ENCODE data around the gene CSF2RB. TPM values are rescaled to one million over a fixed set of nuclear protein-coding genes. Genes with fewer than 3 reads are reported as not detected.

Gene CSF2RB
- total RNA-seq, 1 donor from 2014 or later = under 0.01 TPM

DNA sequence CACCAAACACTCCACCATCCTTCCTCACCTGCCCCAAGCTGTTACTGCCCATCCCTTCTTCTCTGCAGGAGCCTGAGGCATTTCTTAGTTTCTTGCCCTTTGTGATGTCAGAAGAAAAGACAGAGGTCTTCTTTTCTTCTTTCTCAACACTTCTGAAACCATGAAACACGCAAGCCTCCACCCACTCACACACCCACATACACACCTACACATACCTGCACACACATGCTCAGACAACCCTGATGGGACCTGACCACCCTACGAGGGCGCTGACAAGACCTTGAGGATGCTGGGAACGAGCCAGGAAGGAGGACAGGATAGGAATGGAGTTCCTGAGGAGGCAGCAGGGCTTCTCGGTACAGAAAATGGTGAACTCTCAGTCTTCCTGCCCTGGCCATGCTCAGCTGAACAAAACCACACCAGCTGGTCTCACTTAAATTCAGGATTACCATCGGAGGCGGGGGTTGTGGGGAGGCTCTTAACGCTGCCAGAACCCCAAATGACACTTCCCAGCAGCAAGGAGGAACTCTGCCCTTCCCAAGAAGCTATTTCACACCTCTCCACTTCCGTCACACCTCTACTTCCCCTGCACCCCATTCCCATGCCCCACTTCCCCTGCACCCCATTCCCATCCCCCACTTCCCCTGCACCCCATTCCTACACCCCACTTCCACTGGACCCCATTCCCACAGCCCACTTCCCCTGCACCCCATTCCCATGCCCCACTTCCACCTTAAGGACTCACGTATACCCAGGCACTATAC is 41.0 kb downstream of the CSF2RB start:
- TF ChIP-seq, protein P1, sequence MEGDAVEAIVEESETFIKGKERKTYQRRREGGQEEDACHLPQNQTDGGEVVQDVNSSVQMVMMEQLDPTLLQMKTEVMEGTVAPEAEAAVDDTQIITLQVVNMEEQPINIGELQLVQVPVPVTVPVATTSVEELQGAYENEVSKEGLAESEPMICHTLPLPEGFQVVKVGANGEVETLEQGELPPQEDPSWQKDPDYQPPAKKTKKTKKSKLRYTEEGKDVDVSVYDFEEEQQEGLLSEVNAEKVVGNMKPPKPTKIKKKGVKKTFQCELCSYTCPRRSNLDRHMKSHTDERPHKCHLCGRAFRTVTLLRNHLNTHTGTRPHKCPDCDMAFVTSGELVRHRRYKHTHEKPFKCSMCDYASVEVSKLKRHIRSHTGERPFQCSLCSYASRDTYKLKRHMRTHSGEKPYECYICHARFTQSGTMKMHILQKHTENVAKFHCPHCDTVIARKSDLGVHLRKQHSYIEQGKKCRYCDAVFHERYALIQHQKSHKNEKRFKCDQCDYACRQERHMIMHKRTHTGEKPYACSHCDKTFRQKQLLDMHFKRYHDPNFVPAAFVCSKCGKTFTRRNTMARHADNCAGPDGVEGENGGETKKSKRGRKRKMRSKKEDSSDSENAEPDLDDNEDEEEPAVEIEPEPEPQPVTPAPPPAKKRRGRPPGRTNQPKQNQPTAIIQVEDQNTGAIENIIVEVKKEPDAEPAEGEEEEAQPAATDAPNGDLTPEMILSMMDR (conservative IDR thresholded peaks at IDR 0.05; ENCODE audit: low read depth, low read length) = no peak
- no peak for DNase-seq (ENCODE audit: low read depth)
- H3K4me3 ChIP-seq (ENCODE audit: low read depth, low read length) = no peak overlapping the region

DNA sequence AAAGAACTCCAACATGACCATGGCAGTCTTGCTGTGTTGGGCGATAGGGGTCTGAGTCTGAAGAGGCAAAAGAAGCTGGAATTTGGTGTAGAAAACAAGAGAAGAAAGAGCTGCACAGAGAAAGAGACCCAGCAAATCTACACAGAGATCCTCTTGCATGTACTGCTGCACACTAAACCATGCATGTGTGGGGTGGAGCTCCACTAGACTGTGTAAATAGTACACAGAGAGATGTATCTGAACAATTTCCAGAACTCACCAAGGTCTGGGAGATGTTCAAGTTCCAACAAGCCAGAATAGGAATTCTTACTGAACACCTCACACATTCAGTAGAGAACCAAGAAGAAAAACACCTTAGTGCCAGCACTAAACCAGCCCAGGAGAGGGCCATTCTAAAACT is 42.3 kb downstream of the CSF2RB start:
- TF ChIP-seq, protein P1 (conservative IDR thresholded peaks at IDR 0.05; ENCODE audit: low read depth, low read length) = no peak
- H3K4me3 ChIP-seq (ENCODE audit: low read depth, low read length) = no peak overlapping the region
- no peak for DNase-seq (ENCODE audit: low read depth)

DNA sequence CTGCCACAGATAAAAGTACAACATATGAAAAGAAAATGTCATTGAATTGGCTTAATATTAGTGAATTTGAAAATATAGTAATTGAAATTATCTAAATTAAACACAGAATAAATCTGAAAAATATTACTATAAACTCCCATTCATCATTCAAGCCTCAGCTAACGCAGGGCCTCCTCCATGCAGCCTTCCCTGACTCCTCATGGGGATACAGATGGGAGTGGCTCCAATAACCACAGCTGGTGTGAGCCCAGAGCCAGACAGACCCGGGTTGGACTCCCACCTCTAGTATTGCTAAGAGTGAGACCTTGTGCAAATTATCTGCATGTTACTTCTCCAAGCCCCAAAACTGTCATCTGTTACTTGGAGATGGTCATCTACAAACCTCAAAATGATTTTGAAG is 44.9 kb downstream of the CSF2RB start:
- TF ChIP-seq, protein P1 (conservative IDR thresholded peaks at IDR 0.05; ENCODE audit: low read depth, low read length) = no peak
- no peak overlapping the region for H3K4me3 ChIP-seq (ENCODE audit: low read depth, low read length)
- no peak for DNase-seq (ENCODE audit: low read depth)

DNA sequence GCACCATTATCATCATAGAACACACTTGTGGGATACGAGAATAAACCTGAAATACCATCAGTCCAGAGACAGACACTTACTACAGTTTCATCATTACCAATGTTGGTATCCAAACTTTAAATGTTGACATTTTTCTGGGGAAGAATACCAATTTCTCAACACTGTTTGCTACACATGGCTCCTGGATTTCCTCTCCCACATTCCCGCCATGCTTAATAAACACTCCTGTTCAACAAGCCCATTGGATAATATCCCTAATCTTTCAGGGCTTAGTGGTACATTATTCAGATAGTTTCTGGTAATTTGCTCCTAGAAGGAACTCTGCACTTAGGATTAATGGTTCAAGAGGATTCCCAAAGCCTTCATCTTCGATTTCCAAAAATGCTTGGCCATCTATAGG is 48.2 kb downstream of the CSF2RB start:
- no peak overlapping the region for H3K4me3 ChIP-seq (ENCODE audit: low read depth, low read length)
- TF ChIP-seq, protein P1 (conservative IDR thresholded peaks at IDR 0.05; ENCODE audit: low read depth, low read length) = no peak
- no peak for DNase-seq (ENCODE audit: low read depth)

DNA sequence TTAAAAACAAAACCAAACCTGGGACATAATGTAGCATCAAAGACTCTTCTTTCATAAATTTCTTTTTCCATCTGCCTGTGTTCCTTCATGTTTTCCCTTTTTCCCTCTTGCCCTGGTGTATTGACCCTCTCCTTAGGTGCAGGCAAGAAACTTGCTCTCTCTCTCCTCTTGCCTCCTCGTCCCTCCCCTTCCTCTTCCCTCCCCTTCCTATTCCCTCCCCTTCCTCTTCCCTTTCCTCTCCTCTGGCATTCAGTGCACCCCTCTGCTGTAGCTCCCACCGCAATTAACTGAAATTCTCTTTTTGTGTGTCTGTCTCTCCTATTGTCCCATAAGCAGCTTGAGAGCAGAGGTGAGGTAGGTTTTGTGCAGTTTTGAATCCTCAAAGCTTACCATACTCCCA is 49.9 kb downstream of the CSF2RB start:
- TF ChIP-seq, protein P1 (conservative IDR thresholded peaks at IDR 0.05; ENCODE audit: low read depth, low read length) = no peak
- DNase-seq (ENCODE audit: low read depth) = no peak
- no peak overlapping the region for H3K4me3 ChIP-seq (ENCODE audit: low read depth, low read length)

DNA sequence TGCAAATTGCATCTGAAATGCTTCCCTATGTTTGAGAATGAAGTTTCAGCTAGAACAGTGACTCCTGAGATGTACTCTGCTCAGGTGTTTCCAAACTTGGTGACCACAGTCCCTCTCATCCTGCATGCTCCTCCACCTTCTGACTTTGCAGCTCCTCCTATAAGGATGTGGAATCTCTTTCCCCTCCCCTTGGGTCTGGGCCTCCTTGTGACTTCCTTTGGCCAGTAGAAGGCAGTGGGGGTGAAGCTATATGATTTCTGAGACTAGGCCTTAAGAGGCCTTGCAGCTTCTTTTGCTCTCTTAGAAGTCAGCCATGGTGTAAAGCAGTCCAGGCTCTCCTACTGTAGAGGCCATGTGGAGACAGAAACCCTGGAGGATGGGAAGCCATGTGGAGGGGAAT is 50.7 kb downstream of the CSF2RB start:
- no peak for DNase-seq (ENCODE audit: low read depth)
- TF ChIP-seq, protein P1 (conservative IDR thresholded peaks at IDR 0.05; ENCODE audit: low read depth, low read length) = no peak
- no peak overlapping the region for H3K4me3 ChIP-seq (ENCODE audit: low read depth, low read length)

DNA sequence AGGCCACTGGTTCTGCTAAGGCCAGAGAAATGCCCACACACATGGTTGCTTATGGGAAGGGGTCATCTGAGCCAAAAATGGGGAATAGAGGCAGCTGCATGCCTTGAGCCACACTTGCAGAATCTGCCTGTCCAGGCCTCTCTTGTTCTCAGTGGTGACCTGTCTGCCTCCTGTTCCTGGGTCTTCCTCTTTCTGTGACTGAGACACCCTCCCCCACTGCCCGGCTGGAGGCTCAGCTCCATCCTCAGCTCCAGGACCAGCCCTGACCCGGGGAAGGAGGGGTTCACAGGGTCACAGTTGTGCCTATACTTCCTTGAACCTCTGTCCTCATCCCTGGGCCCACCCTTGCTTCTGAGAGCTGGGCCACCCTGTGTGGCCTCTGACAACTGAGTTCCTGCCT is 52.3 kb downstream of the CSF2RB start:
- no peak for DNase-seq (ENCODE audit: low read depth)
- H3K4me3 ChIP-seq (ENCODE audit: low read depth, low read length) = no peak overlapping the region
- TF ChIP-seq, protein P1 (conservative IDR thresholded peaks at IDR 0.05; ENCODE audit: low read depth, low read length) = no peak
